GM06990 (cell line): Measurements from ENCODE around the gene KRT38.

Source experiments
- DNase-seq: peaks from one replicate; pipeline ENCODE4 v3.0.0-alpha.2; 2011; ENCODE audit not compliant: insufficient read length; ENCODE audit errors: extremely low read depth
- H3K27me3 ChIP-seq: replicated peaks from 2 replicates; pipeline ENCODE4 v1.6.0; 2011; ENCODE audit warnings: low read length; ENCODE audit not compliant: control insufficient read depth, insufficient read depth
- H3K36me3 ChIP-seq: 2 replicates; pipeline ENCODE4 v1.5.1; 2011; ENCODE audit warnings: low read length; ENCODE audit not compliant: control insufficient read depth, insufficient read depth
- H3K4me3 ChIP-seq: replicated peaks from 2 replicates; pipeline ENCODE4 v1.5.1; 2011; ENCODE audit warnings: low read depth, mild to moderate bottlenecking, control low read depth, low read length
- CTCF ChIP-seq: IDR thresholded peaks from 2 replicates; pipeline ENCODE4 v1.5.1; 2011; ENCODE audit warnings: low read length, control low read depth, mild to moderate bottlenecking, inconsistent platforms; ENCODE audit not compliant: insufficient read depth, poor library complexity, severe bottlenecking

KRT38 gene

GRCh38 chr17:41483991-41484826, 43.4 kb upstream of the KRT38 start:
- TF ChIP-seq CTCF: no peak
- Histone ChIP-seq H3K4me3 (no peak overlapping the region), H3K36me3 (no peaks in the 10 kb centered on the region), H3K27me3 (no peaks in the 10 kb centered on the region; the same call in 1 of the 2 replicates)
- DNase-seq: no peak

- Histone ChIP-seq H3K36me3 (no peaks in the 10 kb centered on the region), H3K27me3 (no peaks in the 10 kb centered on the region; the same call in 1 of the 2 replicates), H3K4me3 (no peak overlapping the region)
- TF ChIP-seq CTCF: no peak
- DNase-seq: no peak
Observed at GRCh38 chr17:41483531-41483930, 42.7 kb upstream of the KRT38 start.

GRCh38 chr17:41481036-41481435, 40.3 kb upstream of the KRT38 start, which contains the start of gene KRT35:
KRT35 (minus strand) TSS chr17:41481151; CDS start chr17:41481097, 54 bp downstream.
- TF ChIP-seq CTCF: no peak
- DNase-seq: no peak
- Histone ChIP-seq H3K36me3 (no peaks in the 10 kb centered on the region), H3K27me3 (no peaks in the 10 kb centered on the region; the same call in 1 of the 2 replicates), H3K4me3 (no peak within 1 kb of the TSS)

- H3K27me3 ChIP-seq: no peaks in the 10 kb centered on the region; the same call in 1 of the 2 replicates
- no peaks in the 10 kb centered on the region for H3K36me3 ChIP-seq
- DNase-seq: no peak
- TF ChIP-seq CTCF: no peak
- H3K4me3 ChIP-seq: no peak overlapping the region
Observed at GRCh38 chr17:41480581-41480980, 39.8 kb upstream of the KRT38 start.

- Histone ChIP-seq H3K36me3 (no peaks in the 10 kb centered on the region), H3K27me3 (no peaks in the 10 kb centered on the region), H3K4me3 (no peak overlapping the region)
- TF ChIP-seq CTCF: no peak
- DNase-seq: no peak
Observed at GRCh38 chr17:41480136-41480535, 39.4 kb upstream of the KRT38 start.
